G401 (cell line): ENCODE data around the gene ILF2. TPM values are rescaled to one million over a fixed set of nuclear protein-coding genes. Genes with fewer than 3 reads are reported as not detected.

ENCODE experiments used
- DNase-seq: peaks from one replicate; pipeline ENCODE4 v3.0.0-alpha.2; 2015; ENCODE audit warnings: low spot score
- in situ Hi-C: cut with HindIII; loops from 2 replicates; pipeline ENCODE4 v1.10.0; 2016; ENCODE audit warnings: low sequenced_read_pairs, mixed read lengths
- total RNA-seq: library from RNA; depleted of rRNA; stranded (reverse); fragments of >200 nt; shearing (Covaris generic); gene quantifications from 2 replicates; pipeline ENCODE4 v1.2.3, GENCODE V29; 2014; rRNA removed

The ILF2 gene
- total RNA-seq, 1 experiment from 2014 or later = 376 TPM

DNA sequence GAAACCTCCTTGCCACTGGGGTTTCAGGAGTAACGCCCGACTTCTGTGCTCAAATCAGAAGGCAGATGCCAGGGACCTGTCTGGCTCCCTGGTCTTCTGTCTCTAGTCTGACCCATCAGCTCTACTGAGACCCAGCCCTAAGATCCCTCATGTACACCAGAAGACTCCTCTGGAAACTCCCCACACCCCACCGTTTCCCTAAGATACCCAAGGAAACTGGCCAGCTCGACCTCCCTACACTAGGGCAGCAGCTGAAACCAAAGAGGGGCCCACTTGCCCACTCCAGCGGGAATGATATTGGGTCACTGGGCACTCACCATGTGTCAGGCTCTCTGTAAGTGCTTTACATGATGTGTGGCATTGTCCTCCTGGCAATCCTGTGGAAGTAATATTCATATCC is 57.4 kb downstream of the ILF2 start:
- no peak for DNase-seq
- in situ Hi-C loops = no loop called here

DNA sequence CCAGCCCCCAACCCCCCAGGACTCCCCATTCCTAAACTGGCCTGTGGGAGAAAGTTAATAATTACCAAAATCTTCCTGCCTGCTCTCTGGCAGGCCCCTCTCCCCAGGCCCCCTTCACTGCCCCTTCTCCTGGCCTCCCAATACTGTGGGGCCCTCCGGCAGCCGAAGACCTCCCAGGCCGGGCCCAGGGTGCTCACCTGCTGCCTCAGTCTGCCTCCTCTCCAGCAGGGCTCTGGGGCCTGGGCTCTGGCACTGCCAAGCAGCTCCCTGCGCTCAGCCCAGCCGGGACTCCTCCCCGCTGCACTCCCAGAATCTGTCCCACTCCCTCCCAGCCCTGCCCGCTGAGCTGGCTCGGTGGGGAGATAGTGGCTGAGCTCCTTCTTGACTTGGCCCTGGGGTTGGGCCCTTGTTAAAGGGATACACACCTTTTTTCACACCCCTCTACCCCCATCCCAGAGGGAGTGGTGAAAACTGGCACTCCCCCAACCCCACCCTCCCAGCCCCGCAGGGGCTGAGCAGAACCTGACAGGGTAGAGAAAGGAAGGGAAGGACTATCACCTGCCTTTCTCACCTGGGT is 58.0 kb downstream of the ILF2 start, which contains the start of gene S100A16:
Gene S100A16, minus strand, starts transcription at position 383 of the 577 bp plus-strand sequence. CDS start 4,986 bp downstream, outside the sequence.
- peak; percentile 40 for DNase-seq
- in situ Hi-C loops = no loop called here

DNA sequence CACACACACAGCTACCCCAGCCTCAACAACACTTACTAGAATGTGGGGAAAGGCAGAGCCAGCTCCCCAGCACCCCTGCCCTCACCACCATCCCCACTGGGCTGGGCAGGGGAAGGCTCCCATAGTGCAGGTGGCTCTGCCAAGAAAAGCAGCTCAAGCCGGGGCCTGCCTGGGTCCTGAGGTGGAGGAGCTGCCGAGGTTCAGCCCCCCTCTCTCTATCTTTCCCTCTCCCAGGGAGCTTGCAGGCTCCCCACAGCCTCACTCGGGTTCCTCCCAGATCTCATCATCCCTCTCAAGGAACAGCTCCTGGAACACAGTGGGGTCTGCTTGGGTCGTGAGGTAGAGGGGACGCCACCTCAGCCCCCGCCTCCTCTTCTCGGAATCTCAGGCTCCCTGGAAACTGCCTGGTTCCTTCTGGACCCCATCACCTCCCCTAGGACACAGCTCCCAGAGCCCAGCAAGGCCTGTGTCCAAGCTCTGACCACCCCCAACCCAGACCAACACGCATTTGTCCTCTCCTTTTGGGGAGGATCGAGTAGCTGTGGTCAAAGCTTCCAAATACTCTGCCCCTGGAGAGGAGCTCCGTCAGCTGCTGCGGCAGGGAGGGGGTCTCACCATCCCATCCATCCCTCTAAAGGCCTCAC is 58.6 kb downstream of the ILF2 start:
- in situ Hi-C loops = no loop called here
- no peak for DNase-seq

Other genes with a start within 250 kb of the ILF2 start
- gene S100A7, start 210.3 kb downstream of the ILF2 start, total RNA-seq = not detected in 2 replicates
- gene S100A6, start 135.0 kb downstream of the ILF2 start, total RNA-seq = 308 and 563 TPM in 2 replicates
- gene S100A5, start 130.1 kb downstream of the ILF2 start, total RNA-seq = 1.5 and 15.4 TPM in 2 replicates
- gene S100A4, start 125.2 kb downstream of the ILF2 start, total RNA-seq = 452 and 453 TPM in 2 replicates
- gene S100A3, start 121.7 kb downstream of the ILF2 start, total RNA-seq = 0.37 and 4.3 TPM in 2 replicates
- 10.6 and 10.8 TPM in 2 replicates for gene S100A2, start 105.1 kb downstream of the ILF2 start, total RNA-seq
- 81.9 and 98.1 TPM in 2 replicates for gene S100A16, start 57.9 kb downstream of the ILF2 start, total RNA-seq
- 0.75 TPM in 1 of 2 replicates, not detected in the other for gene S100A14, start 54.7 kb downstream of the ILF2 start, total RNA-seq
- 111 and 239 TPM in 2 replicates for gene S100A13, start 43.5 kb downstream of the ILF2 start, total RNA-seq
- 132 and 195 TPM in 2 replicates for gene S100A1, start 42.6 kb downstream of the ILF2 start, total RNA-seq
- gene CHTOP, start 36.9 kb downstream of the ILF2 start, total RNA-seq = 42.5 and 66.4 TPM in 2 replicates
- gene SNAPIN, start 12.3 kb downstream of the ILF2 start, total RNA-seq = 49.8 and 58.2 TPM in 2 replicates
- 0.12 TPM in 1 of 2 replicates, not detected in the other for gene NPR1, start 7.7 kb upstream of the ILF2 start, total RNA-seq
- gene INTS3, start 57.1 kb upstream of the ILF2 start, total RNA-seq = 20.7 and 21.1 TPM in 2 replicates
- gene SLC27A3, start 104.4 kb upstream of the ILF2 start, total RNA-seq = 1.4 and 5.4 TPM in 2 replicates